Activated CD4-positive, alpha-beta memory T cell treated with anti-CD3 and anti-CD28 coated beads, Interleukin-2, amount 10 ng/mL, durations not matched to agents 7 days and 5 days (primary cell): ENCODE data around the gene FKBP1B. TPM values are rescaled to one million over a fixed set of nuclear protein-coding genes. Genes with fewer than 3 reads are reported as not detected.

ENCODE experiments used
- total RNA-seq, 2 experiments: library from RNA; stranded (reverse); gene quantifications; one replicate each; pipeline ENCODE4 v1.2.3, GENCODE V29; 2021

The FKBP1B gene
- total RNA-seq, 2 experiments from 2014 or later, result 4.8 to 5.5 TPM

Other genes with a start within 250 kb of the FKBP1B start
- gene ATAD2B, start 122.6 kb upstream of the FKBP1B start, total RNA-seq, result 10 to 100 TPM; 17.6 to 19.5 TPM
- 10 to 100 TPM; 11.5 to 12.3 TPM for gene UBXN2A, start 109.3 kb upstream of the FKBP1B start, total RNA-seq
- under 1 TPM in 1 of 2 experiments, not detected in 1; 0.20 TPM for gene MFSD2B, start 39.7 kb upstream of the FKBP1B start, total RNA-seq
- gene WDCP, start 2.4 kb upstream of the FKBP1B start, total RNA-seq, result 10 to 100 TPM; 18.5 to 19.1 TPM
- gene SF3B6, start 26.6 kb downstream of the FKBP1B start, total RNA-seq, result 10 to 100 TPM; 87.4 to 88.2 TPM
- gene TP53I3, start 35.1 kb downstream of the FKBP1B start, total RNA-seq, result 1 to 10 TPM; 2.7 to 2.9 TPM
- gene PFN4, start 73.6 kb downstream of the FKBP1B start, total RNA-seq, result not detected
- gene FAM228B, start 73.7 kb downstream of the FKBP1B start, total RNA-seq, result 1 to 10 TPM; 7.2 to 8.4 TPM
- under 1 TPM in 1 of 2 experiments, not detected in 1; 0.23 TPM for gene FAM228A, start 125.3 kb downstream of the FKBP1B start, total RNA-seq